ENCODE data around the gene P2RY2. TPM values are rescaled to one million over a fixed set of nuclear protein-coding genes. Genes with fewer than 3 reads are reported as not detected.
A peak's percentile ranks its signal among the peaks of the same experiment; 100 is the strongest.

P2RY2 gene
- polyA plus RNA-seq, 1 of the 3 experiments (the other 2 are of a cell fraction) = 0.12 TPM

DNA sequence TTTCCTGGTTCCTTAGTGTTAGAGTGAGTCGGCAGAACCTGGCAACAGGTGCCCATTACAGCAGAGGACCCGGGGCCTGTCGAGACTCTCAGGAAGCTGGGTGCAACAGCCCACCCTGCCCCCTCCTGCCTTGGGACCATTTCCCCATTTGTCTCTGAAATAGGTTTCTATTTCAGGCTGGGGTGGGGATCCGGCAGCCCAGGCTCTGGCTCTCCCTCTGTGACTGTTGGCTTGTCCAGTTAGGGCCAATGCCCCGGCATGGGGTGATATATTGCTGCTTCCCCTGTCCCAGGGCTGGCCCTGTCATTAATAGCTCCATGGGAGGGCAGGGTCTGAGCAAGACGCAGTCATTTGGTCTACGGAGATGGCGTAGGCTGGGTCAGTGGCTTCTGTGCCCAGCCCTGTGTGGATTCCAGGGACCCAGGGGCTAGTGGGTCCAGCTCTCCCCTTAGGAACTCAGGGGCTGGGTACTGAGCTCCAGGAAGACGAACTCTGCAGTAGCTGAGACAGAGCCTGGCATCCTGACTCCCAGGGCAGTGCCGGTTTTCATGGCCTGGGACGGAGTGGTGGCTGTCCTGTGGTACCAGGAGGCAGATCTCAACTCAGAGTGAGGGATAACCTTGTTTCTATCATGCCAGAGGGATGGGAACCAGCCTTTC is 56.8 kb downstream of the P2RY2 start:
- no peak for DNase-seq
- Histone ChIP-seq H3K9me2 (no peaks in the 10 kb centered on the region), H3K4me1 (ENCODE audit: control insufficient read depth in 1 of 2, insufficient read depth in 2 of 2, low read depth in 1 of 2, low read length in 1 of 2) (peaks cover 3 to 49% of the 10 kb centered on the region in 2 experiments; a peak in 2 of 4 replicates), H3K79me2 (ENCODE audit: insufficient read depth) (no peaks in the 10 kb centered on the region), H3K9me3 (no peaks in the 10 kb centered on the region), H3K36me3 (replicated peaks in 1 of 2; ENCODE audit: control insufficient read depth in 1 of 2, insufficient read depth in 2 of 2, low read length in 1 of 2) (no peaks in the 10 kb centered on the region), H3K4me3 (ENCODE audit: low read depth in 2 of 2, low read length in 1 of 2) (no peak overlapping the region), H4K20me1 (ENCODE audit: insufficient read depth) (no peaks in the 10 kb centered on the region), H3K9ac (no peak overlapping the region), H3K27ac (ENCODE audit: low read depth in 2 of 2, low read length in 1 of 2) (peak overlapping the region in 1 of 2 experiments; percentile 34; a peak in 2 of 4 replicates), H3K4me2 (no peak overlapping the region), H2AFZ (ENCODE audit: low read depth) (no peak overlapping the region), H3F3A (replicated peaks; ENCODE audit: insufficient read depth) (no peaks in the 10 kb centered on the region), H3K27me3 (ENCODE audit: insufficient read depth) (no peaks in the 10 kb centered on the region)
- CTCF ChIA-PET = interaction anchor here (1.0 to 15.0 kb wide), 8 partner anchors 11 to 97 kb away, joined by 3 to 179 read pairs (median 4); no protein-coding TSS in a partner anchor
- 90% methylated on average over 6 of the region's 11 CpGs for WGBS (ENCODE audit: low lambda C conversion rate)
- POLR2A ChIA-PET = interaction anchor here (0.6 to 0.9 kb wide), 2 partner anchors 13 to 502 kb away, joined by 3 to 4 read pairs; no protein-coding TSS in a partner anchor
- TF ChIP-seq TEAD4 (IDR thresholded peaks at IDR 0.05; ENCODE audit: borderline replicate concordance, insufficient read depth) (no peak), GATA2 (CRISPR knock-in tag; IDR thresholded peaks at IDR 0.05) (no peak), GABPA (IDR thresholded peaks at IDR 0.05; ENCODE audit: low read depth) (no peak), NRF1 (IDR thresholded peaks at IDR 0.05; ENCODE audit: low read depth, low read length) (no peak), JUND (IDR thresholded peaks at IDR 0.05) (no peak), SIN3A (IDR thresholded peaks at IDR 0.05; ENCODE audit: borderline replicate concordance, low read depth, low read length) (no peak), YY1 (IDR thresholded peaks at IDR 0.05; ENCODE audit: low read depth) (no peak), MEF2A (IDR thresholded peaks at IDR 0.05; ENCODE audit: borderline replicate concordance, low read depth) (no peak)
- TF ChIP-seq, protein P1, sequence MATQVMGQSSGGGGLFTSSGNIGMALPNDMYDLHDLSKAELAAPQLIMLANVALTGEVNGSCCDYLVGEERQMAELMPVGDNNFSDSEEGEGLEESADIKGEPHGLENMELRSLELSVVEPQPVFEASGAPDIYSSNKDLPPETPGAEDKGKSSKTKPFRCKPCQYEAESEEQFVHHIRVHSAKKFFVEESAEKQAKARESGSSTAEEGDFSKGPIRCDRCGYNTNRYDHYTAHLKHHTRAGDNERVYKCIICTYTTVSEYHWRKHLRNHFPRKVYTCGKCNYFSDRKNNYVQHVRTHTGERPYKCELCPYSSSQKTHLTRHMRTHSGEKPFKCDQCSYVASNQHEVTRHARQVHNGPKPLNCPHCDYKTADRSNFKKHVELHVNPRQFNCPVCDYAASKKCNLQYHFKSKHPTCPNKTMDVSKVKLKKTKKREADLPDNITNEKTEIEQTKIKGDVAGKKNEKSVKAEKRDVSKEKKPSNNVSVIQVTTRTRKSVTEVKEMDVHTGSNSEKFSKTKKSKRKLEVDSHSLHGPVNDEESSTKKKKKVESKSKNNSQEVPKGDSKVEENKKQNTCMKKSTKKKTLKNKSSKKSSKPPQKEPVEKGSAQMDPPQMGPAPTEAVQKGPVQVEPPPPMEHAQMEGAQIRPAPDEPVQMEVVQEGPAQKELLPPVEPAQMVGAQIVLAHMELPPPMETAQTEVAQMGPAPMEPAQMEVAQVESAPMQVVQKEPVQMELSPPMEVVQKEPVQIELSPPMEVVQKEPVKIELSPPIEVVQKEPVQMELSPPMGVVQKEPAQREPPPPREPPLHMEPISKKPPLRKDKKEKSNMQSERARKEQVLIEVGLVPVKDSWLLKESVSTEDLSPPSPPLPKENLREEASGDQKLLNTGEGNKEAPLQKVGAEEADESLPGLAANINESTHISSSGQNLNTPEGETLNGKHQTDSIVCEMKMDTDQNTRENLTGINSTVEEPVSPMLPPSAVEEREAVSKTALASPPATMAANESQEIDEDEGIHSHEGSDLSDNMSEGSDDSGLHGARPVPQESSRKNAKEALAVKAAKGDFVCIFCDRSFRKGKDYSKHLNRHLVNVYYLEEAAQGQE (IDR thresholded peaks at IDR 0.05; ENCODE audit: low read depth, low read length) = no peak
- TF ChIP-seq, protein P2, sequence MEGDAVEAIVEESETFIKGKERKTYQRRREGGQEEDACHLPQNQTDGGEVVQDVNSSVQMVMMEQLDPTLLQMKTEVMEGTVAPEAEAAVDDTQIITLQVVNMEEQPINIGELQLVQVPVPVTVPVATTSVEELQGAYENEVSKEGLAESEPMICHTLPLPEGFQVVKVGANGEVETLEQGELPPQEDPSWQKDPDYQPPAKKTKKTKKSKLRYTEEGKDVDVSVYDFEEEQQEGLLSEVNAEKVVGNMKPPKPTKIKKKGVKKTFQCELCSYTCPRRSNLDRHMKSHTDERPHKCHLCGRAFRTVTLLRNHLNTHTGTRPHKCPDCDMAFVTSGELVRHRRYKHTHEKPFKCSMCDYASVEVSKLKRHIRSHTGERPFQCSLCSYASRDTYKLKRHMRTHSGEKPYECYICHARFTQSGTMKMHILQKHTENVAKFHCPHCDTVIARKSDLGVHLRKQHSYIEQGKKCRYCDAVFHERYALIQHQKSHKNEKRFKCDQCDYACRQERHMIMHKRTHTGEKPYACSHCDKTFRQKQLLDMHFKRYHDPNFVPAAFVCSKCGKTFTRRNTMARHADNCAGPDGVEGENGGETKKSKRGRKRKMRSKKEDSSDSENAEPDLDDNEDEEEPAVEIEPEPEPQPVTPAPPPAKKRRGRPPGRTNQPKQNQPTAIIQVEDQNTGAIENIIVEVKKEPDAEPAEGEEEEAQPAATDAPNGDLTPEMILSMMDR (IDR thresholded peaks at IDR 0.05) = no peak

DNA sequence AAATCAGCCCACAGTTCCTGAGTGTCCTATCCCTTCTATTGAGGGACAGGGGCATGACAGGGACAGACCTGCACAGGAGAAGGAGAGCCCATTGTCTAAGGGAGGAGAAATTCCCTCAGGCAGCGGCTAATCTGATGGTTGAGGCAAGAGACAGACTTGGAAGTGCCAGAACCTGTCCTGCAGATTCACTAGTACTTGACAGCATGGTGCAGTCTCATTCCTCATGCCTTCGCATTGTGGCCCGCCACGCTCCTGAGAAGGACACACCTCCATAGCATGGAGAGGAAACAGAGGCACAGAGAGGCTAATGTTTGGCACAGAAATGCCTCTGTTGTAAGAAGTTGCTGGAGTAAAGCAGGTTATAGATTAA is 57.3 kb downstream of the P2RY2 start:
- no peaks in the 10 kb centered on the region for H3K9me3 ChIP-seq
- ChIA-PET POLR2A (no interaction called here), CTCF (interaction anchor here (1.0 to 15.0 kb wide), 4 partner anchors 11 to 34 kb away, joined by 3 to 179 read pairs (median 68); no protein-coding TSS in a partner anchor)
- TF ChIP-seq, protein P3, sequence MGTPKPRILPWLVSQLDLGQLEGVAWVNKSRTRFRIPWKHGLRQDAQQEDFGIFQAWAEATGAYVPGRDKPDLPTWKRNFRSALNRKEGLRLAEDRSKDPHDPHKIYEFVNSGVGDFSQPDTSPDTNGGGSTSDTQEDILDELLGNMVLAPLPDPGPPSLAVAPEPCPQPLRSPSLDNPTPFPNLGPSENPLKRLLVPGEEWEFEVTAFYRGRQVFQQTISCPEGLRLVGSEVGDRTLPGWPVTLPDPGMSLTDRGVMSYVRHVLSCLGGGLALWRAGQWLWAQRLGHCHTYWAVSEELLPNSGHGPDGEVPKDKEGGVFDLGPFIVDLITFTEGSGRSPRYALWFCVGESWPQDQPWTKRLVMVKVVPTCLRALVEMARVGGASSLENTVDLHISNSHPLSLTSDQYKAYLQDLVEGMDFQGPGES (IDR thresholded peaks at IDR 0.05; ENCODE audit: low read depth, low read length) = no peak
- TF ChIP-seq, protein P4, sequence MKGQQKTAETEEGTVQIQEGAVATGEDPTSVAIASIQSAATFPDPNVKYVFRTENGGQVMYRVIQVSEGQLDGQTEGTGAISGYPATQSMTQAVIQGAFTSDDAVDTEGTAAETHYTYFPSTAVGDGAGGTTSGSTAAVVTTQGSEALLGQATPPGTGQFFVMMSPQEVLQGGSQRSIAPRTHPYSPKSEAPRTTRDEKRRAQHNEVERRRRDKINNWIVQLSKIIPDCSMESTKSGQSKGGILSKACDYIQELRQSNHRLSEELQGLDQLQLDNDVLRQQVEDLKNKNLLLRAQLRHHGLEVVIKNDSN (IDR thresholded peaks at IDR 0.05; ENCODE audit: borderline replicate concordance, low read depth) = no peak
- TF ChIP-seq ELF1 (IDR thresholded peaks at IDR 0.05) (no peak), FOXM1 (IDR thresholded peaks at IDR 0.05; ENCODE audit: low read depth) (no peak), SIN3A (IDR thresholded peaks at IDR 0.05; ENCODE audit: borderline replicate concordance, low read depth, low read length) (no peak), EP300 (IDR thresholded peaks at IDR 0.05; ENCODE audit: borderline replicate concordance in 1 of 2, low read depth in 1 of 2, low read length in 1 of 2) (no peak), NFIC (IDR thresholded peaks at IDR 0.05; ENCODE audit: borderline replicate concordance) (no peak), JUND (IDR thresholded peaks at IDR 0.05) (no peak), MEF2A (IDR thresholded peaks at IDR 0.05; ENCODE audit: borderline replicate concordance, low read depth) (no peak), RAD21 (IDR thresholded peaks at IDR 0.05; ENCODE audit: low read length) (no peak)
- TF ChIP-seq, protein P2 (IDR thresholded peaks at IDR 0.05) = no peak

More for the DNA sequence above, 57.3 kb downstream of the P2RY2 start:
- H3K4me2 ChIP-seq = no peak overlapping the region
- 93% methylated on average over 4 of the region's 4 CpGs for WGBS (ENCODE audit: low lambda C conversion rate)
- no peaks in the 10 kb centered on the region for H3K36me3 ChIP-seq (replicated peaks in 1 of 2; ENCODE audit: control insufficient read depth in 1 of 2, insufficient read depth in 2 of 2, low read length in 1 of 2)
- no peak for DNase-seq
- H2AFZ ChIP-seq (ENCODE audit: low read depth) = no peak overlapping the region
- H3K79me2 ChIP-seq (ENCODE audit: insufficient read depth) = no peaks in the 10 kb centered on the region
- H4K20me1 ChIP-seq (ENCODE audit: insufficient read depth) = no peaks in the 10 kb centered on the region
- no peaks in the 10 kb centered on the region for H3K27me3 ChIP-seq (ENCODE audit: insufficient read depth)
- H3K4me3 ChIP-seq (ENCODE audit: low read depth in 2 of 2, low read length in 1 of 2) = no peak overlapping the region
- peaks cover 3 to 44% of the 10 kb centered on the region in 2 experiments; a peak in 2 of 4 replicates for H3K4me1 ChIP-seq (ENCODE audit: control insufficient read depth in 1 of 2, insufficient read depth in 2 of 2, low read depth in 1 of 2, low read length in 1 of 2)
- H3K9ac ChIP-seq = no peak overlapping the region
- H3K27ac ChIP-seq (ENCODE audit: low read depth in 2 of 2, low read length in 1 of 2) = peak overlapping the region in 1 of 2 experiments; percentile 34; a peak in 1 of 4 replicates
- H3F3A ChIP-seq (replicated peaks; ENCODE audit: insufficient read depth) = no peaks in the 10 kb centered on the region
- no peaks in the 10 kb centered on the region for H3K9me2 ChIP-seq
